Pancreas (tissue), 10 donors: Measurements from ENCODE around the gene NT5C3B. TPM values are rescaled to one million over a fixed set of nuclear protein-coding genes. Genes with fewer than 3 reads are reported as not detected.

Experiments used
- ATAC-seq, 4 donors: fragments of 200-7000 bp; cut with Tn5 transposase; one replicate each; pipeline versions ENCODE4 v1.8.0 to v1.9.1; 2020; ENCODE audit warnings: mild to moderate bottlenecking in 4 of 4, moderate library complexity in 4 of 4
- DNase-seq, 6 donors: peaks; one replicate each; pipeline ENCODE4 v3.0.0-alpha.2; 2020
- FAIRE-seq: peaks from 2 replicates; lab custom pipeline; 2012; peaks lifted over from hg19 to GRCh38; lab: Jason Lieb, UNC
- H3K27ac ChIP-seq, 4 donors: fragments of 200-600 bp; sonication (generic); 1 replicate in 3 of 4; 2 replicates in 1 of 4; pipeline versions ENCODE4 v1.5.0 to v1.8.0; 2020
- H3K27me3 ChIP-seq, 4 donors: fragments of 200-600 bp; one replicate each; pipeline ENCODE4 v1.8.0; 2021
- H3K36me3 ChIP-seq, 3 donors: fragments of 200-600 bp; sonication (generic) in 1 of 3; one replicate each; pipeline versions ENCODE4 v1.5.0 to v1.8.0; 2020 to 2021
- H3K4me1 ChIP-seq, 3 donors: fragments of 200-600 bp; one replicate each; pipeline ENCODE4 v1.8.0; 2021
- H3K4me3 ChIP-seq, 4 donors: fragments of 200-600 bp; sonication (generic) in 2 of 4; one replicate each; pipeline versions ENCODE4 v1.5.0 to v1.8.0; 2020 to 2021
- H3K9me3 ChIP-seq, 4 donors: fragments of 200-600 bp; one replicate each; pipeline ENCODE4 v1.8.0; 2021
- WGBS, 2 donors: extraction: QIAGEN DNeasy Blood & Tissue Kit; methylation state at CpG; one replicate each; pipeline ENCODE4 v1.1.7; 2013; 5-methylcytosine and 5-hydroxymethylcytosine counted together
- intact Hi-C, 3 donors: fragments of 100-400 bp; cut with DNase I; formaldehyde crosslinking; loops; one replicate each; pipeline versions ENCODE4 v1.11.1 to v1.14.2; 2022
- polyA plus RNA-seq, 2 donors: library from polyadenylated mRNA; stranded (reverse); fragments of 200-250 nt; gene quantifications; one replicate each; pipeline ENCODE4 v1.2.3, GENCODE V29; 2013
- total RNA-seq, 6 donors: library from RNA; stranded (reverse); fragmentation: NEBNext Ultra II Directional in 4 of 6; extraction: Animal tissue kit (Norgen Biotek cat#: 25700) in 4 of 6; gene quantifications; one replicate each; pipeline versions ENCODE4 v1.2.1 to v1.2.4, GENCODE V29; 2021 to 2023
- TF ChIP-seq, protein P1 (sequence below), 4 donors: fragments of 200-600 bp; sonication (generic) in 3 of 4; IDR thresholded peaks; one replicate each; pipeline versions ENCODE4 v1.5.0 to v1.8.0; 2021; ENCODE audit warnings: antibody characterized with exemption in 4 of 4
- donor health status: healthy with polysubstance abuse.
- donor health status: DM: no; HTN: no; CAD: no; lungs with moderate emphysema.
- donor health status: DM: no; HTN: no; CAD: no.
- donor health status: control.
- donor health status: control.
- donor health status: Bipolar disorder and iron deficiency.
- donor health status: DM: yes; HTN: yes; CAD: no.
- donor health status: DM: no; HTN: no; CAD: no.
- donor health status: DM: no; HTN: no; CAD: no.
- donor health status: DM: yes; HTN: yes; CAD: no.

The NT5C3B gene
- total and polyA plus RNA-seq, 8 donors: 24.2 to 102 (median 28.5) TPM

DNA sequence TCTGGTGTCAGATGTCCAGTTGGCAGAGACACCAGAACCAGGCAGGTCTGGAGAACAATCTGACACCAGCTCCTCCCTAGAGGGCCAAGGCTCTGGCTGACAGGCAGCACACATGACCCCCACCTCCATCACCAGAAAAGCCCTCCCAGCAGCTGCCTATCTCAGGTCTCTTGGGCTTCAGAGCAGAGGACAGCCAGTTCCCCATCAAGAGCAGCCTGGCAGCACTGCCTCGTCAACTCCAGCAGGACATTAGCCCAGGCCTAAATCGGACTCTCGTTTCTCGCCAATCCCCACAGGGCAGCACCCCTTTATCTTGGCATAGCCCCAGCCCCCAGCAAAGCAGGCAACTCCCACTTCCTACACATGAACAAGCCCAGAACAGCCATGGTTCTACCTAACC, 53.9 kb downstream of the NT5C3B start:
- H3K4me3 ChIP-seq: no peak overlapping the region
- FAIRE-seq (no peak), DNase-seq (no peak), ATAC-seq (no peak)
- no peaks in the 10 kb centered on the region for H3K9me3 ChIP-seq
- 32 to 33% methylated on average over 4 of the region's 4 CpGs for WGBS, 2 donors
- intact Hi-C loops: no loop called here
- peak overlapping the region in 1 of 4 donors; percentile 6 for H3K27ac ChIP-seq
- no peaks in the 10 kb centered on the region for H3K36me3 ChIP-seq
- H3K4me1 ChIP-seq: peaks cover 16 to 52% (median 18%) of the 10 kb centered on the region in 3 donors
- TF ChIP-seq, protein P1, sequence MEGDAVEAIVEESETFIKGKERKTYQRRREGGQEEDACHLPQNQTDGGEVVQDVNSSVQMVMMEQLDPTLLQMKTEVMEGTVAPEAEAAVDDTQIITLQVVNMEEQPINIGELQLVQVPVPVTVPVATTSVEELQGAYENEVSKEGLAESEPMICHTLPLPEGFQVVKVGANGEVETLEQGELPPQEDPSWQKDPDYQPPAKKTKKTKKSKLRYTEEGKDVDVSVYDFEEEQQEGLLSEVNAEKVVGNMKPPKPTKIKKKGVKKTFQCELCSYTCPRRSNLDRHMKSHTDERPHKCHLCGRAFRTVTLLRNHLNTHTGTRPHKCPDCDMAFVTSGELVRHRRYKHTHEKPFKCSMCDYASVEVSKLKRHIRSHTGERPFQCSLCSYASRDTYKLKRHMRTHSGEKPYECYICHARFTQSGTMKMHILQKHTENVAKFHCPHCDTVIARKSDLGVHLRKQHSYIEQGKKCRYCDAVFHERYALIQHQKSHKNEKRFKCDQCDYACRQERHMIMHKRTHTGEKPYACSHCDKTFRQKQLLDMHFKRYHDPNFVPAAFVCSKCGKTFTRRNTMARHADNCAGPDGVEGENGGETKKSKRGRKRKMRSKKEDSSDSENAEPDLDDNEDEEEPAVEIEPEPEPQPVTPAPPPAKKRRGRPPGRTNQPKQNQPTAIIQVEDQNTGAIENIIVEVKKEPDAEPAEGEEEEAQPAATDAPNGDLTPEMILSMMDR (IDR thresholded peaks at IDR 0.05): no peak
- H3K27me3 ChIP-seq: no peaks in the 10 kb centered on the region

- peak overlapping the region in 1 of 4 donors; percentile 4 for H3K27ac ChIP-seq
- WGBS, 2 donors: 73 to 79% methylated on average over 13 of the region's 13 CpGs
- TF ChIP-seq, protein P1 (IDR thresholded peaks at IDR 0.05): no peak
Observed at GRCh38 chr17:41781404-41782110, 54.5 kb downstream of the NT5C3B start.

GRCh38 chr17:41779954-41780353, 56.1 kb downstream of the NT5C3B start:
- Histone ChIP-seq H3K27me3 (no peaks in the 10 kb centered on the region), H3K27ac (no peak overlapping the region), H3K9me3 (no peaks in the 10 kb centered on the region), H3K36me3 (no peaks in the 10 kb centered on the region), H3K4me1 (peaks cover 25 to 70% (median 34%) of the 10 kb centered on the region in 3 donors), H3K4me3 (no peak overlapping the region)
- intact Hi-C loops: no loop called here
- no peak for ATAC-seq
- TF ChIP-seq, protein P1 (IDR thresholded peaks at IDR 0.05): no peak
- FAIRE-seq: no peak
- DNase-seq: no peak
- 94 to 100% methylated on average over 1 of the region's 1 CpG for WGBS, 2 donors

More at GRCh38 chr17:41781404-41782110, 54.5 kb downstream of the NT5C3B start:
- Histone ChIP-seq H3K4me1 (peaks cover 21 to 55% (median 22%) of the 10 kb centered on the region in 3 donors), H3K36me3 (no peaks in the 10 kb centered on the region), H3K4me3 (no peak overlapping the region), H3K9me3 (no peaks in the 10 kb centered on the region), H3K27me3 (no peaks in the 10 kb centered on the region)
- no peak for DNase-seq
- FAIRE-seq: no peak
- intact Hi-C loops: no loop called here
- no peak for ATAC-seq

DNA sequence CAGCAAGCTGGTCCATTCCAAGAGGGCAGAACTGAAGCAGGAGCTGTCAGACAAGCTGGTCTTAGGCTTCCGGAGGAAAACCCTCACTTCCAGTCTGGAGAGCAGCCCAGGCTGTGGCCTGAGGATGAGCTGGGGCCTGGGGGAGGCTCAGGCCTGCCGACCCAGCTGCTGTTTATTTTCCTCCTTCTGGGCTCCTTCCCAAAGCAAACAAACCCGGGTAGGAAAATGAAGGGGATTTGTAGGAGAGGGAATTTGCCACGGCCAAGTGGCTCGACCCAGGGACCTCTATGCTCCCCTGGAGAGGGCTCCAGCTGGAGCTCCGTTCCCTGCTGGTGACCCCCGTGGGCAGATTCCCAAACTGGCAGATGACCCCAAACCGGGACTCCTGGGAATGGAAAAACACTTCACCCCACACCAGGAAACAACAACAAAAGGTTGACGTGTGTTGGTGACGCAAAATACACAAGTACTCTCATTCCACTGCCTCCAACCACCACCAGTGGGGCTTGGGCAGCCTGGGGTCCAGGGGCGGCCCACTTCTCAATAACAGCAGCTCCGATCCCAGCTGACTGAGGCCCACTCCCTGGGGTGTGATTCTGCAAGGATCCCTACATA, 58.4 kb downstream of the NT5C3B start:
- Histone ChIP-seq H3K4me3 (no peak overlapping the region), H3K4me1 (peaks cover 28 to 71% (median 48%) of the 10 kb centered on the region in 3 donors), H3K27me3 (no peaks in the 10 kb centered on the region), H3K36me3 (no peaks in the 10 kb centered on the region), H3K9me3 (no peaks in the 10 kb centered on the region), H3K27ac (peak overlapping the region; percentile 88 to 97 (median 92))
- intact Hi-C loops: no loop called here
- WGBS, 2 donors: 10 to 13% methylated on average over 12 of the region's 12 CpGs
- FAIRE-seq (no peak), ATAC-seq (peak; percentile 81 to 86 (median 84)), DNase-seq (peak in 5 of 6 donors; percentile 72 to 85 (median 76))
- TF ChIP-seq, protein P1 (IDR thresholded peaks at IDR 0.05): no peak
